Caco-2 (cell line): Measurements from ENCODE around the gene RPL39L. TPM values are rescaled to one million over a fixed set of nuclear protein-coding genes. Genes with fewer than 3 reads are reported as not detected.
A peak's percentile ranks its signal among the peaks of the same experiment; 100 is the strongest.

ENCODE experiments used
- BruUV-seq: library from RNA; stranded (reverse); fragments of 400-500 nt; replicated peaks from 2 replicates; lab custom pipeline; 2021; lab: Mats Ljungman, UMichigan
- CTCF ChIA-PET: fragments of 300-600 bp; sonication (Branson Sonifier 250); formaldehyde crosslinking; loops from one replicate; lab custom pipeline; 2022; ENCODE audit warnings: antibody characterized with exemption; lab: Charles Lee
- POLR2A ChIA-PET: fragments of 300-600 bp; sonication (Branson Sonifier 250); formaldehyde crosslinking; loops from one replicate; lab custom pipeline; 2022; ENCODE audit warnings: antibody characterized with exemption; lab: Charles Lee
- DNase-seq, 2 experiments: peaks; one replicate each; pipeline versions ENCODE4 v3.0.0 to v3.0.0-alpha.2; 2020 to 2022
- H3K27me3 ChIP-seq: replicated peaks from 2 replicates; pipeline ENCODE4 v1.6.0; 2011; ENCODE audit warnings: low read length; ENCODE audit not compliant: control insufficient read depth, insufficient read depth
- H3K36me3 ChIP-seq: 2 replicates; pipeline ENCODE4 v1.5.1; 2011; ENCODE audit warnings: low read length; ENCODE audit not compliant: control insufficient read depth, insufficient read depth
- H3K4me1 ChIP-seq: fragments of 250-450 bp; sonication (Bioruptor Pico); 2 replicates; pipeline ENCODE4 v1.5.1; 2020; ENCODE audit warnings: mild to moderate bottlenecking
- H3K4me3 ChIP-seq: 2 replicates; pipeline ENCODE4 v1.5.1; 2011; ENCODE audit warnings: low read depth, mild to moderate bottlenecking, control low read depth, low read length
- H3K9me3 ChIP-seq: fragments of 250-450 bp; sonication (Bioruptor Pico); 2 replicates; pipeline ENCODE4 v1.5.1; 2020; ENCODE audit warnings: mild to moderate bottlenecking, moderate library complexity
- H3K27ac Mint-ChIP-seq: one replicate; pipeline ENCODE4 v1.8.0; 2022; ENCODE audit warnings: mixed read lengths; ENCODE audit not compliant: unreplicated experiment
- H3K27me3 Mint-ChIP-seq: one replicate; pipeline ENCODE4 v1.8.0; 2022; ENCODE audit warnings: mixed read lengths; ENCODE audit not compliant: insufficient read depth, unreplicated experiment
- H3K36me3 Mint-ChIP-seq: one replicate; pipeline ENCODE4 v1.8.0; 2022; ENCODE audit warnings: mild to moderate bottlenecking, mixed read lengths; ENCODE audit not compliant: insufficient read depth, unreplicated experiment
- H3K4me1 Mint-ChIP-seq: one replicate; pipeline ENCODE4 v1.8.0; 2022; ENCODE audit warnings: low read depth, mixed read lengths; ENCODE audit not compliant: unreplicated experiment
- H3K4me3 Mint-ChIP-seq: one replicate; pipeline ENCODE4 v1.8.0; 2022; ENCODE audit warnings: mild to moderate bottlenecking, moderate library complexity, mixed read lengths; ENCODE audit not compliant: unreplicated experiment
- H3K9me3 Mint-ChIP-seq: one replicate; pipeline ENCODE4 v1.8.0; 2022; ENCODE audit warnings: mixed read lengths; ENCODE audit not compliant: unreplicated experiment
- intact Hi-C: fragments of 100-400 bp; cut with micrococcal nuclease; formaldehyde crosslinking; loops from one replicate; pipeline ENCODE4 v1.10.0; 2022; ENCODE audit not compliant: unreplicated experiment
- total RNA-seq: library from RNA; stranded (reverse); gene quantifications from 2 replicates; pipeline ENCODE4 v1.2.3, GENCODE V29; 2022
- TF ChIP-seq, protein P1 (sequence below), 2 experiments: fragments of 200-600 bp in 1 of 2; IDR thresholded peaks; 1 replicate in 1 of 2; 2 replicates in 1 of 2; pipeline versions ENCODE4 v1.5.1 to v1.8.0; 2011 to 2022; ENCODE audit warnings: antibody characterized with exemption in 1 of 2, control low read depth in 1 of 2, inconsistent platforms in 1 of 2, low read depth in 1 of 2, low read length in 1 of 2, mild to moderate bottlenecking in 1 of 2, moderate library complexity in 1 of 2; ENCODE audit not compliant: insufficient read depth in 1 of 2, severe bottlenecking in 1 of 2, unreplicated experiment in 1 of 2

Gene RPL39L
- total RNA-seq, 1 experiment from 2014 or later: 1.8 TPM

DNA sequence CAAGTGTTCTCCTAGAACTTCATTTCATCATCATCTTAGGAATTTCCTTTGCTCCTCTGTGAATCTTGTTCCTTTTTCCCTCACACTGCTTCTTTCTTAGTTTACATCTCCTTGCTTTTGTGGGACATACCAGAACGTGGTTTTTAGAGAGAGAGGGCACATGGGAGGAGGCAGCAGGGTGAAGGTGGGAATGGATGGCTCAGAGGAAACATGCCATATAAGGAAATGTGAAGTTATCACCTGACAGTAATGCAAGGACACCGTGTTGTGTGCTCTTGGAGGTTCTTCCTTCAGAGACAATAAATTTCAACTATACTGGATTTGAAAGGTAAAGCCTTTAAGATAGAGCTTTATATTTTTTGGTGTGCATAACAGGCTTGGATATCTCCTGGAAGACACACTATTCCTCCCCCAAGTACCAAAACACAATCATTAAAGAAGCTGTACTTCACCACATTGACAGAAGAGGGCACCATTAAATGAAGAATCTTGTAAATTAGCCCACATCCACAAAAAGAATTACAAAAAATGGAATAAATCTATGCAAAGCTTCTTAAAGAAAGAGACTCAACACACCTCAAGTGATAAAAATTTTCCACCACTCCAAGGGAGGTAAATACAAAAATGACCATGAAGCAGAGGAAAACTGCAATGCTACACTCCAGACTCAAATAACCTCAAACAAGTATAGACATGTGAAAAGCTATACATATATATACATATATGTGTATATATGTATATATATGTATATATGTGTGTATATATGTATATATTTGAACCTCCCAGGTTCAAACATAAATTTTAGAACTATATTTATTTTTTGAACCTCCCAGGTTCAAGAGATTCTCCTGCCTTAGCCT, 26.1 kb downstream of the RPL39L start:
- no peak for DNase-seq
- Mint-ChIP-seq H3K4me1 (peaks cover 7% of the 10 kb centered on the region), H3K4me3 (no peak overlapping the region), H3K27ac (no peak overlapping the region), H3K36me3 (no peaks in the 10 kb centered on the region), H3K27me3 (peaks cover 2% of the 10 kb centered on the region), H3K9me3 (no peaks in the 10 kb centered on the region)
- Histone ChIP-seq H3K4me3 (no peak overlapping the region), H3K27me3 (no peaks in the 10 kb centered on the region), H3K9me3 (no peaks in the 10 kb centered on the region), H3K36me3 (no peaks in the 10 kb centered on the region), H3K4me1 (no peaks in the 10 kb centered on the region)
- TF ChIP-seq, protein P1, sequence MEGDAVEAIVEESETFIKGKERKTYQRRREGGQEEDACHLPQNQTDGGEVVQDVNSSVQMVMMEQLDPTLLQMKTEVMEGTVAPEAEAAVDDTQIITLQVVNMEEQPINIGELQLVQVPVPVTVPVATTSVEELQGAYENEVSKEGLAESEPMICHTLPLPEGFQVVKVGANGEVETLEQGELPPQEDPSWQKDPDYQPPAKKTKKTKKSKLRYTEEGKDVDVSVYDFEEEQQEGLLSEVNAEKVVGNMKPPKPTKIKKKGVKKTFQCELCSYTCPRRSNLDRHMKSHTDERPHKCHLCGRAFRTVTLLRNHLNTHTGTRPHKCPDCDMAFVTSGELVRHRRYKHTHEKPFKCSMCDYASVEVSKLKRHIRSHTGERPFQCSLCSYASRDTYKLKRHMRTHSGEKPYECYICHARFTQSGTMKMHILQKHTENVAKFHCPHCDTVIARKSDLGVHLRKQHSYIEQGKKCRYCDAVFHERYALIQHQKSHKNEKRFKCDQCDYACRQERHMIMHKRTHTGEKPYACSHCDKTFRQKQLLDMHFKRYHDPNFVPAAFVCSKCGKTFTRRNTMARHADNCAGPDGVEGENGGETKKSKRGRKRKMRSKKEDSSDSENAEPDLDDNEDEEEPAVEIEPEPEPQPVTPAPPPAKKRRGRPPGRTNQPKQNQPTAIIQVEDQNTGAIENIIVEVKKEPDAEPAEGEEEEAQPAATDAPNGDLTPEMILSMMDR (IDR thresholded peaks at IDR 0.05; ENCODE audit: insufficient read depth in 1 of 2, low read depth in 1 of 2, low read length in 1 of 2, severe bottlenecking in 1 of 2, unreplicated experiment in 1 of 2): peak; percentile 41 to 63
- ChIA-PET CTCF (interaction anchor here (0.9 to 2.3 kb wide), 8 partner anchors 26 to 286 kb away, joined by 3 to 26 read pairs (median 6); partner anchors contain the start of gene RPL39L), POLR2A (no interaction called here)
- BruUV-seq: no TSS peak
- intact Hi-C loops: loop anchor here (1.0 kb wide), 3 partner anchors 26 to 264 kb away; partner anchors contain the start of gene RPL39L

DNA sequence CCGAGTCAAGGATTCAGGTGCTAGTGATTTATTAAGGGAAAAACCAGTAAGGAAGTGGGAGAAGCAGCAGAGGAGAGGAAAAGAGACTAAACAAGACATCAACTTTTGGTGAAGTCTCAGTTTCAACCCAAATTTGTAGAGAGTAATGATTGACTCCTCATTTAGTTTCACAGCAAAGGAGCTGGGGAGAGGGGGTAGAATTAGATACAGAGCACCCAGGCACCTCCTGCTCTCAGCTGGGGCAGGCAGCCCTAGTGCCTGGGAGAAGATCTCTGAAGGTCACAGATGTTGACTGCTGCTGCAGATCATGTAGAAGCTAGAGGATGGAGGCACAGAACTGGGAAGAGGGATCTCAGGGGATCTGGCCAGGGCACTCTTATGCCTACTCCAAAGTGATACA, 29.1 kb downstream of the RPL39L start:
- Histone ChIP-seq H3K4me1 (no peaks in the 10 kb centered on the region), H3K36me3 (no peaks in the 10 kb centered on the region), H3K27me3 (no peaks in the 10 kb centered on the region; the same call in 1 of the 2 replicates), H3K9me3 (no peaks in the 10 kb centered on the region), H3K4me3 (no peak overlapping the region)
- ChIA-PET POLR2A (no interaction called here), CTCF (no interaction called here)
- no peak for DNase-seq
- H3K4me1 Mint-ChIP-seq: peaks cover 7% of the 10 kb centered on the region
- no peaks in the 10 kb centered on the region for H3K9me3 Mint-ChIP-seq
- H3K27ac Mint-ChIP-seq: no peak overlapping the region
- H3K27me3 Mint-ChIP-seq: no peaks in the 10 kb centered on the region
- H3K4me3 Mint-ChIP-seq: no peak overlapping the region
- intact Hi-C loops: no loop called here
- H3K36me3 Mint-ChIP-seq: no peaks in the 10 kb centered on the region
- TF ChIP-seq, protein P1 (IDR thresholded peaks at IDR 0.05; ENCODE audit: insufficient read depth in 1 of 2, low read depth in 1 of 2, low read length in 1 of 2, severe bottlenecking in 1 of 2, unreplicated experiment in 1 of 2): no peak
- BruUV-seq: no TSS peak

DNA sequence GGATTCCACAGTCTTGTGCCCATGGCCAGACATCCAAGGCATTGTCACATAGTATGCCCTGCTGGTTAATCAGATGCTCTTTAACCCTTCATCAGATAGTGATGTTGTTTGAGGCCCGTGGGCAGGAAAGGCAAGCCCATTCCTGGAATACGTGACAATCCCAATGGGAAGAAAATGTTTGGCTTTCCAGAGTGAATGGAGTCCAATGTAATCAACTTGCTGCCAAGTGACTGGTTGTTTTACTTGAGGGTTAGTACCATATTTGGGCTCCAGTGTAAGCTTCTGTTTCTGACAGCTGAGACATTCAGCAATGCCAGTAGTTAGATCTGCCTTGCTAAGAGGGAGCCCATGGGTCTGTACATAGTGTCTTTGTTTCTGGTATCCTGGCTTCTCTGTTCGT, 31.3 kb downstream of the RPL39L start:
- Histone ChIP-seq H3K4me1 (no peaks in the 10 kb centered on the region), H3K9me3 (no peaks in the 10 kb centered on the region), H3K4me3 (no peak overlapping the region), H3K27me3 (no peaks in the 10 kb centered on the region; the same call in 1 of the 2 replicates), H3K36me3 (no peaks in the 10 kb centered on the region)
- H3K27ac Mint-ChIP-seq: no peak overlapping the region
- H3K4me3 Mint-ChIP-seq: no peak overlapping the region
- no peaks in the 10 kb centered on the region for H3K9me3 Mint-ChIP-seq
- intact Hi-C loops: no loop called here
- no peaks in the 10 kb centered on the region for H3K36me3 Mint-ChIP-seq
- no peak for DNase-seq
- ChIA-PET POLR2A (no interaction called here), CTCF (no interaction called here)
- TF ChIP-seq, protein P1 (IDR thresholded peaks at IDR 0.05; ENCODE audit: insufficient read depth in 1 of 2, low read depth in 1 of 2, low read length in 1 of 2, severe bottlenecking in 1 of 2, unreplicated experiment in 1 of 2): no peak
- no peaks in the 10 kb centered on the region for H3K27me3 Mint-ChIP-seq
- H3K4me1 Mint-ChIP-seq: peaks cover 7% of the 10 kb centered on the region
- no TSS peak for BruUV-seq
